ENCODE data around the gene C2orf49. TPM values are rescaled to one million over a fixed set of nuclear protein-coding genes. Genes with fewer than 3 reads are reported as not detected.
A peak's percentile ranks its signal among the peaks of the same experiment; 100 is the strongest.

Gene C2orf49
- total and polyA plus RNA-seq, 3 experiments from 2014 or later, result 8.4 to 20.0 (median 19.4) TPM

- Histone ChIP-seq H3K4me3 (ENCODE audit: low read length) (no peak overlapping the region), H3K4me1 (ENCODE audit: insufficient read depth, low read length) (peaks cover 23% of the 10 kb centered on the region), H3K27ac (ENCODE audit: low read depth, low read length) (no peak overlapping the region), H3K9me3 (ENCODE audit: low read length) (no peaks in the 10 kb centered on the region), H3K36me3 (ENCODE audit: insufficient read depth, low read length) (no peaks in the 10 kb centered on the region), H3K27me3 (ENCODE audit: insufficient read depth, low read length, poor library complexity, severe bottlenecking) (no peaks in the 10 kb centered on the region)
- Mint-ChIP-seq H3K36me3 (peaks cover 0 to 15% (median 6%) of the 10 kb centered on the region in 3 donors), H3K27ac (peak overlapping the region in 1 of 8 donors; percentile 40), H3K4me1 (peaks cover 21 to 24% (median 21%) of the 10 kb centered on the region in 3 donors), H3K9me3 (no peaks in the 10 kb centered on the region), H3K27me3 (no peaks in the 10 kb centered on the region), H3K4me3 (no peak overlapping the region)
- POLR2A ChIA-PET, result no interaction called here
- CTCF ChIA-PET, result no interaction called here
- DNase-seq, result no peak
Measured at GRCh38 chr2:105365206-105365605, 27.9 kb downstream of the C2orf49 start.

GRCh38 chr2:105368759-105369408, 31.5 kb downstream of the C2orf49 start:
- peaks cover 14 to 21% (median 19%) of the 10 kb centered on the region in 3 donors for H3K4me1 Mint-ChIP-seq
- ChIA-PET CTCF (interaction anchor here (0.9 to 6.8 kb wide), 7 partner anchors 9 to 180 kb away, joined by 3 to 99 read pairs (median 3); no protein-coding TSS in a partner anchor), POLR2A (interaction anchor here (1.0 kb wide), 1 partner anchor 152 kb away, joined by 3 read pairs; no protein-coding TSS in a partner anchor)
- Histone ChIP-seq H3K9me3 (ENCODE audit: low read length) (no peaks in the 10 kb centered on the region), H3K27ac (ENCODE audit: low read depth, low read length) (no peak overlapping the region), H3K36me3 (ENCODE audit: insufficient read depth, low read length) (no peaks in the 10 kb centered on the region), H3K4me1 (ENCODE audit: insufficient read depth, low read length) (peaks cover 15% of the 10 kb centered on the region), H3K4me3 (ENCODE audit: low read length) (no peak overlapping the region), H3K27me3 (ENCODE audit: insufficient read depth, low read length, poor library complexity, severe bottlenecking) (no peaks in the 10 kb centered on the region)
- no peak overlapping the region for H3K27ac Mint-ChIP-seq
- H3K36me3 Mint-ChIP-seq, result peaks cover 0 to 2% (median 1%) of the 10 kb centered on the region in 3 donors
- H3K4me3 Mint-ChIP-seq, result no peak overlapping the region
- no peaks in the 10 kb centered on the region for H3K9me3 Mint-ChIP-seq
- no peak for DNase-seq
- no peaks in the 10 kb centered on the region for H3K27me3 Mint-ChIP-seq

GRCh38 chr2:105369777-105370690, 32.7 kb downstream of the C2orf49 start:
- ChIA-PET CTCF (interaction anchor here (0.9 to 6.8 kb wide), 5 partner anchors 10 to 157 kb away, joined by 3 to 99 read pairs (median 3); no protein-coding TSS in a partner anchor), POLR2A (interaction anchor here (0.7 to 0.8 kb wide), 2 partner anchors 53 to 152 kb away, joined by 3 to 4 read pairs; no protein-coding TSS in a partner anchor)
- Histone ChIP-seq H3K4me1 (ENCODE audit: insufficient read depth, low read length) (peaks cover 14% of the 10 kb centered on the region), H3K4me3 (ENCODE audit: low read length) (no peak overlapping the region), H3K27ac (ENCODE audit: low read depth, low read length) (no peak overlapping the region), H3K27me3 (ENCODE audit: insufficient read depth, low read length, poor library complexity, severe bottlenecking) (no peaks in the 10 kb centered on the region), H3K9me3 (ENCODE audit: low read length) (no peaks in the 10 kb centered on the region), H3K36me3 (ENCODE audit: insufficient read depth, low read length) (no peaks in the 10 kb centered on the region)
- Mint-ChIP-seq H3K4me1 (peaks cover 21 to 33% (median 25%) of the 10 kb centered on the region in 3 donors), H3K27ac (peak overlapping the region in 5 of 8 donors; percentile 14 to 80 (median 64)), H3K27me3 (no peaks in the 10 kb centered on the region), H3K9me3 (no peaks in the 10 kb centered on the region), H3K4me3 (peak overlapping the region in 6 of 7 donors; percentile 35 to 73 (median 64)), H3K36me3 (peaks cover 0 to 2% (median 0%) of the 10 kb centered on the region in 3 donors)
- DNase-seq, result peak; percentile 71 to 90 (median 75)

DNA sequence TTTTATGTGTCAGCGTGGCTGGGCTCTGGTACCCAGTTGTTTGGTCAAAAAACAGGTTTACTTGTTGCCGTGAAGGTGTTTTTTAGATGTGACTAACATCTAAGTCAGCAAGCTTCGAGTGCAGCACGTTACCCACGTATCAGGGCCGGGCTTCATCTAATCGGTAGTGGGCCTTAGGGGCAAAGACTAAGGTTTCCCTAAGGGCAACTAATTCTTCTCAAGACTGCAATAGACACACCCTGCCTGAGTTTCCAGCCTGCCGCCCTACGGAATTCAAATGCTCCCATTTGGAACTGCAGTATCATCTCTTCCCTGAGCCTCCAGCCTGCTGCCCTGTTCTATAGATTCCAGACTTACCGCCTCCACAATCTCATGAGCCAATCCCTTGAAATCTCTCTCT, 33.8 kb downstream of the C2orf49 start:
- peaks cover 0 to 2% (median 0%) of the 10 kb centered on the region in 3 donors for H3K36me3 Mint-ChIP-seq

GRCh38 chr2:105371810-105372209, 34.5 kb downstream of the C2orf49 start:
- H3K9me3 Mint-ChIP-seq, result no peaks in the 10 kb centered on the region
- H3K4me3 Mint-ChIP-seq, result peak overlapping the region in 1 of 7 donors; percentile 29
- no peaks in the 10 kb centered on the region for H3K9me3 ChIP-seq (ENCODE audit: low read length)
- ChIA-PET CTCF (interaction anchor here (6.8 kb wide), 1 partner anchor 148 kb away, joined by 99 read pairs; no protein-coding TSS in a partner anchor), POLR2A (no interaction called here)
- H3K27me3 Mint-ChIP-seq, result no peaks in the 10 kb centered on the region
- H3K4me3 ChIP-seq (ENCODE audit: low read length), result no peak overlapping the region
- H3K4me1 Mint-ChIP-seq, result peaks cover 21 to 33% (median 25%) of the 10 kb centered on the region in 3 donors
- peak overlapping the region in 1 of 8 donors; percentile 21 for H3K27ac Mint-ChIP-seq
- H3K4me1 ChIP-seq (ENCODE audit: insufficient read depth, low read length), result peaks cover 14% of the 10 kb centered on the region
- peaks cover 0 to 2% (median 0%) of the 10 kb centered on the region in 3 donors for H3K36me3 Mint-ChIP-seq
- no peak for DNase-seq
- no peaks in the 10 kb centered on the region for H3K36me3 ChIP-seq (ENCODE audit: insufficient read depth, low read length)
- no peaks in the 10 kb centered on the region for H3K27me3 ChIP-seq (ENCODE audit: insufficient read depth, low read length, poor library complexity, severe bottlenecking)
- H3K27ac ChIP-seq (ENCODE audit: low read depth, low read length), result no peak overlapping the region

More for the DNA sequence above, 33.8 kb downstream of the C2orf49 start:
- Histone ChIP-seq H3K4me3 (ENCODE audit: low read length) (no peak overlapping the region), H3K9me3 (ENCODE audit: low read length) (no peaks in the 10 kb centered on the region), H3K4me1 (ENCODE audit: insufficient read depth, low read length) (peaks cover 14% of the 10 kb centered on the region), H3K27ac (ENCODE audit: low read depth, low read length) (no peak overlapping the region), H3K36me3 (ENCODE audit: insufficient read depth, low read length) (no peaks in the 10 kb centered on the region), H3K27me3 (ENCODE audit: insufficient read depth, low read length, poor library complexity, severe bottlenecking) (no peaks in the 10 kb centered on the region)
- H3K27ac Mint-ChIP-seq, result no peak overlapping the region
- ChIA-PET CTCF (interaction anchor here (6.8 kb wide), 1 partner anchor 149 kb away, joined by 99 read pairs; no protein-coding TSS in a partner anchor), POLR2A (no interaction called here)
- H3K4me1 Mint-ChIP-seq, result peaks cover 21 to 33% (median 25%) of the 10 kb centered on the region in 3 donors
- no peaks in the 10 kb centered on the region for H3K9me3 Mint-ChIP-seq
- DNase-seq, result no peak
- H3K27me3 Mint-ChIP-seq, result no peaks in the 10 kb centered on the region
- H3K4me3 Mint-ChIP-seq, result no peak overlapping the region

- no peak overlapping the region for H3K27ac ChIP-seq (ENCODE audit: low read depth, low read length)
- H3K4me1 ChIP-seq (ENCODE audit: insufficient read depth, low read length), result peaks cover 14% of the 10 kb centered on the region
- ChIA-PET POLR2A (no interaction called here), CTCF (no interaction called here)
- no peak overlapping the region for H3K4me3 ChIP-seq (ENCODE audit: low read length)
- H3K36me3 ChIP-seq (ENCODE audit: insufficient read depth, low read length), result no peaks in the 10 kb centered on the region
- no peaks in the 10 kb centered on the region for H3K27me3 ChIP-seq (ENCODE audit: insufficient read depth, low read length, poor library complexity, severe bottlenecking)
- DNase-seq, result no peak
- Mint-ChIP-seq H3K27me3 (no peaks in the 10 kb centered on the region), H3K4me1 (peaks cover 21 to 33% (median 25%) of the 10 kb centered on the region in 3 donors), H3K27ac (peak overlapping the region in 7 of 8 donors; percentile 4 to 93 (median 51)), H3K9me3 (no peaks in the 10 kb centered on the region), H3K36me3 (peaks cover 0 to 2% (median 0%) of the 10 kb centered on the region in 3 donors), H3K4me3 (peak overlapping the region in 6 of 7 donors; percentile 16 to 85 (median 77))
- no peaks in the 10 kb centered on the region for H3K9me3 ChIP-seq (ENCODE audit: low read length)
Measured at GRCh38 chr2:105373344-105373781, 36.0 kb downstream of the C2orf49 start.

- POLR2A ChIA-PET, result no interaction called here
- peaks cover 21 to 33% (median 25%) of the 10 kb centered on the region in 3 donors for H3K4me1 Mint-ChIP-seq
- peak overlapping the region; percentile 27 to 93 (median 84) for H3K27ac Mint-ChIP-seq
- peak in 4 of 5 donors; percentile 6 to 68 (median 18) for DNase-seq
- Histone ChIP-seq H3K9me3 (ENCODE audit: low read length) (no peaks in the 10 kb centered on the region), H3K27ac (ENCODE audit: low read depth, low read length) (no peak overlapping the region), H3K4me1 (ENCODE audit: insufficient read depth, low read length) (peaks cover 14% of the 10 kb centered on the region), H3K27me3 (ENCODE audit: insufficient read depth, low read length, poor library complexity, severe bottlenecking) (no peaks in the 10 kb centered on the region), H3K36me3 (ENCODE audit: insufficient read depth, low read length) (no peaks in the 10 kb centered on the region), H3K4me3 (ENCODE audit: low read length) (no peak overlapping the region)
- no peaks in the 10 kb centered on the region for H3K9me3 Mint-ChIP-seq
- H3K27me3 Mint-ChIP-seq, result no peaks in the 10 kb centered on the region
- CTCF ChIA-PET, result interaction anchor here (1.6 kb wide), 1 partner anchor 147 kb away, joined by 4 read pairs; no protein-coding TSS in a partner anchor
- peaks cover 0 to 2% (median 0%) of the 10 kb centered on the region in 3 donors for H3K36me3 Mint-ChIP-seq
- peak overlapping the region; percentile 16 to 90 (median 79) for H3K4me3 Mint-ChIP-seq
Measured at GRCh38 chr2:105373895-105374401, 36.6 kb downstream of the C2orf49 start.

All from CD8-positive, alpha-beta memory T cell (primary cell).